Left ventricle myocardium inferior (tissue), 1 donor: ENCODE data around the gene LAG3. TPM values are rescaled to one million over a fixed set of nuclear protein-coding genes. Genes with fewer than 3 reads are reported as not detected.

ENCODE experiments used
- DNase-seq: peaks from one replicate; pipeline ENCODE4 v3.0.0-alpha.2; 2020
- H3K27ac ChIP-seq: fragments of 200-600 bp; replicated peaks from 2 replicates; pipeline ENCODE4 v1.8.0; 2021
- H3K27me3 ChIP-seq: fragments of 200-600 bp; 2 replicates; pipeline ENCODE4 v1.8.0; 2021; ENCODE audit warnings: low read depth
- H3K36me3 ChIP-seq: fragments of 200-600 bp; 2 replicates; pipeline ENCODE4 v1.8.0; 2021
- H3K4me1 ChIP-seq: fragments of 200-600 bp; 2 replicates; pipeline ENCODE4 v1.8.0; 2021
- H3K4me3 ChIP-seq: fragments of 200-600 bp; 2 replicates; pipeline ENCODE4 v1.8.0; 2021; ENCODE audit warnings: mild to moderate bottlenecking, moderate library complexity
- H3K9me3 ChIP-seq: fragments of 200-600 bp; replicated peaks from 2 replicates; pipeline ENCODE4 v1.8.0; 2021
- intact Hi-C: fragments of 100-400 bp; cut with micrococcal nuclease; formaldehyde crosslinking; loops from one replicate; pipeline ENCODE4 v1.11.0; 2022
- total RNA-seq: library from RNA; stranded (reverse); fragmentation: NEBNext Ultra II Directional; extraction: Animal tissue kit (Norgen Biotek cat#: 25700); gene quantifications from one replicate; pipeline ENCODE4 v1.2.1, GENCODE V29; 2021
- TF ChIP-seq, protein P1 (sequence below): fragments of 200-600 bp; IDR thresholded peaks from 2 replicates; pipeline ENCODE4 v1.8.0; 2021; ENCODE audit warnings: antibody characterized with exemption, mild to moderate bottlenecking, borderline replicate concordance
- donor health status: DM: no; HTN: yes; CAD: no; lungs with severe emphysema.

The LAG3 gene
- total RNA-seq, 1 donor from 2014 or later: not detected

- DNase-seq: no peak
- H3K4me3 ChIP-seq: no peak overlapping the region
- no peak overlapping the region for H3K27ac ChIP-seq
- TF ChIP-seq, protein P1, sequence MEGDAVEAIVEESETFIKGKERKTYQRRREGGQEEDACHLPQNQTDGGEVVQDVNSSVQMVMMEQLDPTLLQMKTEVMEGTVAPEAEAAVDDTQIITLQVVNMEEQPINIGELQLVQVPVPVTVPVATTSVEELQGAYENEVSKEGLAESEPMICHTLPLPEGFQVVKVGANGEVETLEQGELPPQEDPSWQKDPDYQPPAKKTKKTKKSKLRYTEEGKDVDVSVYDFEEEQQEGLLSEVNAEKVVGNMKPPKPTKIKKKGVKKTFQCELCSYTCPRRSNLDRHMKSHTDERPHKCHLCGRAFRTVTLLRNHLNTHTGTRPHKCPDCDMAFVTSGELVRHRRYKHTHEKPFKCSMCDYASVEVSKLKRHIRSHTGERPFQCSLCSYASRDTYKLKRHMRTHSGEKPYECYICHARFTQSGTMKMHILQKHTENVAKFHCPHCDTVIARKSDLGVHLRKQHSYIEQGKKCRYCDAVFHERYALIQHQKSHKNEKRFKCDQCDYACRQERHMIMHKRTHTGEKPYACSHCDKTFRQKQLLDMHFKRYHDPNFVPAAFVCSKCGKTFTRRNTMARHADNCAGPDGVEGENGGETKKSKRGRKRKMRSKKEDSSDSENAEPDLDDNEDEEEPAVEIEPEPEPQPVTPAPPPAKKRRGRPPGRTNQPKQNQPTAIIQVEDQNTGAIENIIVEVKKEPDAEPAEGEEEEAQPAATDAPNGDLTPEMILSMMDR: no peak
- H3K36me3 ChIP-seq: no peaks in the 10 kb centered on the region
- no peaks in the 10 kb centered on the region for H3K9me3 ChIP-seq
- H3K4me1 ChIP-seq: peaks cover 12% of the 10 kb centered on the region
- peaks cover 26% of the 10 kb centered on the region for H3K27me3 ChIP-seq
- intact Hi-C loops: no loop called here
Observed at GRCh38 chr12:6817098-6817497, 44.8 kb downstream of the LAG3 start.

DNA sequence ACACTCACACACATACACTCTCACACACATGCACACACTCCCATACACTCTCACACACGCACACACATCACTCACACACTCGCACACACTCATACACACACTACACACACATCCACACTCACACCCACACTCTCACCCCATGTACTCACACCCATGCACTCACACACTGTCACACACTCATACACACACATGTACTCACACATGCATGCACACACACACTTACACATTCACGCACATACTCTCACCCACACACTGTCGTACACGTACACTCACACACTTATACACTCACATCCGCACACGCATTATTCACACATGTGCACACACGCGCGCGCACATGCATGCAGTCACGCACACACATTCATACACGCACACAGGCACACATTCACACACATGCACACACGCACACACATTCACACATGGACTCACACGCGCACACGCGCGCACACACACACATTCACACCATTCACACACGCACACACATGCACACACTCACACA, 45.4 kb downstream of the LAG3 start:
- intact Hi-C loops: no loop called here
- H3K9me3 ChIP-seq: no peaks in the 10 kb centered on the region
- peaks cover 28% of the 10 kb centered on the region for H3K27me3 ChIP-seq
- H3K27ac ChIP-seq: no peak overlapping the region
- no peaks in the 10 kb centered on the region for H3K36me3 ChIP-seq
- H3K4me1 ChIP-seq: peaks cover 16% of the 10 kb centered on the region
- DNase-seq: no peak
- TF ChIP-seq, protein P1: no peak
- no peak overlapping the region for H3K4me3 ChIP-seq

- H3K4me3 ChIP-seq: no peak overlapping the region
- no peak overlapping the region for H3K27ac ChIP-seq
Observed at GRCh38 chr12:6818222-6818621, 45.9 kb downstream of the LAG3 start.

GRCh38 chr12:6818645-6819044, 46.3 kb downstream of the LAG3 start:
- H3K27ac ChIP-seq: no peak overlapping the region
- no peaks in the 10 kb centered on the region for H3K9me3 ChIP-seq
- TF ChIP-seq, protein P1: no peak
- H3K27me3 ChIP-seq: peaks cover 31% of the 10 kb centered on the region
- intact Hi-C loops: no loop called here
- no peak for DNase-seq
- H3K36me3 ChIP-seq: no peaks in the 10 kb centered on the region
- peaks cover 16% of the 10 kb centered on the region for H3K4me1 ChIP-seq
- no peak overlapping the region for H3K4me3 ChIP-seq

More at GRCh38 chr12:6818222-6818621, 45.9 kb downstream of the LAG3 start:
- H3K36me3 ChIP-seq: no peaks in the 10 kb centered on the region
- peaks cover 31% of the 10 kb centered on the region for H3K27me3 ChIP-seq
- DNase-seq: no peak
- intact Hi-C loops: no loop called here
- peaks cover 16% of the 10 kb centered on the region for H3K4me1 ChIP-seq
- H3K9me3 ChIP-seq: no peaks in the 10 kb centered on the region
- TF ChIP-seq, protein P1: no peak

GRCh38 chr12:6819106-6820030, 47.0 kb downstream of the LAG3 start:
- TF ChIP-seq, protein P1: no peak
- intact Hi-C loops: no loop called here
- Histone ChIP-seq H3K27me3 (peaks cover 30% of the 10 kb centered on the region), H3K9me3 (no peaks in the 10 kb centered on the region), H3K36me3 (no peaks in the 10 kb centered on the region), H3K27ac (no peak overlapping the region), H3K4me3 (no peak overlapping the region), H3K4me1 (peaks cover 16% of the 10 kb centered on the region)
- no peak for DNase-seq
